ENCODE measurements around the gene PLCG1.

Gene PLCG1

DNA sequence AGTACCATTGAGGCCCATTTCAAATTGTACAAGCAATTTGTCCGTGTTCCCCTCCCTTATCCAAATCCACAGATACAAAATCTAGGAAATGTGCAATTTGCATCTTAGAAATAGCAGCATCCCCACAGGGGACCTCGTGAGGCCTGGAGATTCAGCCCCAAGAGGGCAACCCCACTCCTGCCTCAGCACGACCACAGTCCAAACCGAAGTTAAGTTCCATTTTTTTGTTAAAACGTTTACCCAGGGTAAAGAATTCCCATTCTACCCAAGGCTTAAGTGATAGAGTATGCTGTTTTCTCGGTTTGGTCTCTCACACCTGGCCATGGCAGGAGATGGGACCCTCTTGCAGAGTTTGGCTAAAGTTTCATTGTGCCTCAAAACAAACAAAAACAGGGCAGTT lies 41.2 kb downstream of the PLCG1 start:
- no peaks in the 10 kb centered on the region for H3K4me1 ChIP-seq (ENCODE audit: low read length)
- no peaks in the 10 kb centered on the region for H3K27me3 ChIP-seq (ENCODE audit: low read depth, low read length)
- H3K9ac ChIP-seq (ENCODE audit: low read length): no peak overlapping the region
- no peak for TF ChIP-seq EZH2phosphoT487 (IDR thresholded peaks at IDR 0.05; ENCODE audit: low read depth)
- TF ChIP-seq, protein P1, sequence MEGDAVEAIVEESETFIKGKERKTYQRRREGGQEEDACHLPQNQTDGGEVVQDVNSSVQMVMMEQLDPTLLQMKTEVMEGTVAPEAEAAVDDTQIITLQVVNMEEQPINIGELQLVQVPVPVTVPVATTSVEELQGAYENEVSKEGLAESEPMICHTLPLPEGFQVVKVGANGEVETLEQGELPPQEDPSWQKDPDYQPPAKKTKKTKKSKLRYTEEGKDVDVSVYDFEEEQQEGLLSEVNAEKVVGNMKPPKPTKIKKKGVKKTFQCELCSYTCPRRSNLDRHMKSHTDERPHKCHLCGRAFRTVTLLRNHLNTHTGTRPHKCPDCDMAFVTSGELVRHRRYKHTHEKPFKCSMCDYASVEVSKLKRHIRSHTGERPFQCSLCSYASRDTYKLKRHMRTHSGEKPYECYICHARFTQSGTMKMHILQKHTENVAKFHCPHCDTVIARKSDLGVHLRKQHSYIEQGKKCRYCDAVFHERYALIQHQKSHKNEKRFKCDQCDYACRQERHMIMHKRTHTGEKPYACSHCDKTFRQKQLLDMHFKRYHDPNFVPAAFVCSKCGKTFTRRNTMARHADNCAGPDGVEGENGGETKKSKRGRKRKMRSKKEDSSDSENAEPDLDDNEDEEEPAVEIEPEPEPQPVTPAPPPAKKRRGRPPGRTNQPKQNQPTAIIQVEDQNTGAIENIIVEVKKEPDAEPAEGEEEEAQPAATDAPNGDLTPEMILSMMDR (IDR thresholded peaks at IDR 0.05; ENCODE audit: low read depth, low read length): no peak
- no peak overlapping the region for H3K27ac ChIP-seq (ENCODE audit: low read length)
- H4K20me1 ChIP-seq (ENCODE audit: insufficient read depth, low read length): no peaks in the 10 kb centered on the region
- H3K4me2 ChIP-seq (ENCODE audit: low read length): no peak overlapping the region
- no peaks in the 10 kb centered on the region for H3K79me2 ChIP-seq (ENCODE audit: low read length)
- H2AFZ ChIP-seq (ENCODE audit: low read depth, low read length): no peak overlapping the region
- no peak overlapping the region for H3K4me3 ChIP-seq (ENCODE audit: low read length)
- H3K36me3 ChIP-seq (replicated peaks; ENCODE audit: low read depth, low read length): peaks cover 47% of the 10 kb centered on the region
- no peaks in the 10 kb centered on the region for H3K9me3 ChIP-seq (ENCODE audit: insufficient read depth, low read length)

DNA sequence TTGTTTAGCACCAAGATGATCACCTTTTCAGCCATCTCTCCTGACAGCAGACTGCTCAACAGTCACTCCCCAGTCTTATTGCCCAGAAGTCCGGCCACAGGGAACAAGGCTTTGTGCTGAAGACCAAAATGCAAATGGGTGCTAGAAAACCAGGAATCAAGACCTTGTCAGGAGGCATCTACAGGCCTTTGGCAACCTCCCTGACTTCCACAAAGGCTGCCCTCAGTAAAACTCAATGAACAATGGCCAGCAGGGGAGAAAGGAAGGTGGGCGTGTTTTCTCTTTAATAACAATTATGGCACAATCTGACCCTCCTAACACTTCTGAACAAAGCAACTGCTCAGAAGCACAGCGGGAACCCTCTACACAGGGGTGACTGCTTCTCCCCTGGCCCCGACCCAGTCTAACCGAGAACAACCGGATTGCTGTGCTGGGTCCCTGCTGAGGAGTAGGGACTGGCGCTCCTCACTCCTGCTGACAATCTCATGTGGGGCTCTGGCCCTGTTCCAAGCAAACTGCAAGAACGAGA lies 41.6 kb downstream of the PLCG1 start:
- Histone ChIP-seq H3K27ac (ENCODE audit: low read length) (no peak overlapping the region), H4K20me1 (ENCODE audit: insufficient read depth, low read length) (no peaks in the 10 kb centered on the region), H3K4me3 (ENCODE audit: low read length) (no peak overlapping the region), H3K36me3 (replicated peaks; ENCODE audit: low read depth, low read length) (peaks cover 43% of the 10 kb centered on the region), H3K79me2 (ENCODE audit: low read length) (no peaks in the 10 kb centered on the region), H3K27me3 (ENCODE audit: low read depth, low read length) (no peaks in the 10 kb centered on the region), H2AFZ (ENCODE audit: low read depth, low read length) (no peak overlapping the region), H3K9me3 (ENCODE audit: insufficient read depth, low read length) (no peaks in the 10 kb centered on the region), H3K9ac (ENCODE audit: low read length) (no peak overlapping the region), H3K4me1 (ENCODE audit: low read length) (no peaks in the 10 kb centered on the region), H3K4me2 (ENCODE audit: low read length) (no peak overlapping the region)
- TF ChIP-seq, protein P1 (IDR thresholded peaks at IDR 0.05; ENCODE audit: low read depth, low read length): no peak
- no peak for TF ChIP-seq EZH2phosphoT487 (IDR thresholded peaks at IDR 0.05; ENCODE audit: low read depth)

DNA sequence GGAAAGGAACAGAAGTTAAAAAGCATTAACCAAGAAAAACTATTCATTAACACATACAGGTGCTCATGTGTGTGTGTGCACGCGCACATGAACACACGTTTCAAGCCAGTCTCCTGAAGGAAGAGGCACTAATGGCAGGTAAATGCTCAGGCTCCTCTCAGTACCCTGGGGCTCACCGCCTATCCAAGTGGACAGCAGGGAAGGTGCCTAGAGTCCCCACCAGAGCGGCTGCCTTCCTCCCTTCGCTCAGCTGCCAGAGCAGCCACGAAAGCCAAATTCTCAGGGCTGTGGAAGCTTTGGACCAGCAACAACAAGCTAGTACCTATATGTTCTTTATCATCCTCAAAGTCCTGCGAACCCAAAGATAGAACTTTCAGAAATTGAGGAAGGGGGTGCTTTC lies 42.6 kb downstream of the PLCG1 start:
- no peak overlapping the region for H3K4me3 ChIP-seq (ENCODE audit: low read length)
- H2AFZ ChIP-seq (ENCODE audit: low read depth, low read length): no peak overlapping the region
- H3K79me2 ChIP-seq (ENCODE audit: low read length): no peaks in the 10 kb centered on the region
- H3K27me3 ChIP-seq (ENCODE audit: low read depth, low read length): no peaks in the 10 kb centered on the region
- no peak overlapping the region for H3K27ac ChIP-seq (ENCODE audit: low read length)
- no peaks in the 10 kb centered on the region for H3K4me1 ChIP-seq (ENCODE audit: low read length)
- no peak overlapping the region for H3K9ac ChIP-seq (ENCODE audit: low read length)
- no peak overlapping the region for H3K4me2 ChIP-seq (ENCODE audit: low read length)
- no peak for TF ChIP-seq EZH2phosphoT487 (IDR thresholded peaks at IDR 0.05; ENCODE audit: low read depth)
- TF ChIP-seq, protein P1 (IDR thresholded peaks at IDR 0.05; ENCODE audit: low read depth, low read length): no peak
- peaks cover 33% of the 10 kb centered on the region for H3K36me3 ChIP-seq (replicated peaks; ENCODE audit: low read depth, low read length)
- H3K9me3 ChIP-seq (ENCODE audit: insufficient read depth, low read length): no peaks in the 10 kb centered on the region
- no peaks in the 10 kb centered on the region for H4K20me1 ChIP-seq (ENCODE audit: insufficient read depth, low read length)

DNA sequence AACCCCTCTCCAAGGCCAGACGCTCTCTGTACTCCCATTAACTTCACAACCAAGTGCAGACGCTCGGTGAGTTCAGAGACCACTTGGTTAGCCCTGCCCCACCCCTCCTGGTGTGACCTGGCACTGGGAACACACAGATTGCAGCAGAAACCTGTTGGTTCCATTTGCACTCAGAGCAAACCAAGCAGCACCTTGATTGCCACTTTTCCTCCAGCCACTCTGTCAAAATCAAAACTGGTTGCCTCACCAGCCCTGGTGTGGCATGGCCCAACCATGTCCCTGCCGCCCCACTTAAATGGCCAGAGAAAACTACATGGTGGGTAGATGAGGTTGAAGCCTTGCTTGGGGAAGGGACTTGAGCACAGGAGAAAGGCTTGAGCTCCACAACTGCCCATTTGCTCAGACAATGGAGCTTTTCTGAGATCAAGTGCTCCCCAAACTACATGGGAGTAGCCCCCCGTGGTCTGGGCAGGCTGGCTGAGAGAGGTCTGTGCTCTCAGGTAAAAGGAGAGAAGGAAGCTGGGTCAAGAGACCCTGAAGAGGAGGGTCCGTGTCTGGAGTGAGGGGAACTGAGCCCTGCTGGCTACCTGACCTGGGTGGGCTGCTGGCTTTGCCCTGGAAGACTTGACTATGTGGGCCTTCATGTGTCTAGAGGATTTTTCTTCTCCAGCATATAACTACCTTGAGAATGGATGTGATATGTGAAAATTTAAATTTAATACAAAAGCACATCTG lies 43.4 kb downstream of the PLCG1 start:
- no peaks in the 10 kb centered on the region for H3K27me3 ChIP-seq (ENCODE audit: low read depth, low read length)
- peaks cover 29% of the 10 kb centered on the region for H3K36me3 ChIP-seq (replicated peaks; ENCODE audit: low read depth, low read length)
- TF ChIP-seq, protein P1 (IDR thresholded peaks at IDR 0.05; ENCODE audit: low read depth, low read length): no peak
- no peak for TF ChIP-seq EZH2phosphoT487 (IDR thresholded peaks at IDR 0.05; ENCODE audit: low read depth)
- no peak overlapping the region for H3K4me2 ChIP-seq (ENCODE audit: low read length)
- no peak overlapping the region for H2AFZ ChIP-seq (ENCODE audit: low read depth, low read length)
- H3K4me1 ChIP-seq (ENCODE audit: low read length): no peaks in the 10 kb centered on the region
- no peak overlapping the region for H3K4me3 ChIP-seq (ENCODE audit: low read length)
- no peaks in the 10 kb centered on the region for H3K9me3 ChIP-seq (ENCODE audit: insufficient read depth, low read length)
- no peaks in the 10 kb centered on the region for H3K79me2 ChIP-seq (ENCODE audit: low read length)
- H3K9ac ChIP-seq (ENCODE audit: low read length): no peak overlapping the region
- H4K20me1 ChIP-seq (ENCODE audit: insufficient read depth, low read length): no peaks in the 10 kb centered on the region
- no peak overlapping the region for H3K27ac ChIP-seq (ENCODE audit: low read length)
